Tibial artery (tissue), 4 donors: ENCODE results near the gene DNAJB7.
"Not testable (repeated sequence)": the region's sequence is repeated elsewhere in the genome, so short reads cannot be mapped to it uniquely, and the experiment has no call there.

Source experiments
- DNase-seq, 2 donors: peaks; one replicate each; pipeline ENCODE4 v3.0.0-alpha.2; 2019
- H3K27ac ChIP-seq, 2 donors: fragments of 200-600 bp; sonication (generic) in 1 of 2; 1 replicate in 1 of 2; 2 replicates in 1 of 2; pipeline ENCODE4 v1.5.1; 2018 to 2019; ENCODE audit warnings: mild to moderate bottlenecking in 1 of 2
- H3K27me3 ChIP-seq, 2 donors: fragments of 200-600 bp; sonication (generic) in 1 of 2; one replicate each; pipeline versions ENCODE4 v1.5.1 to v1.6.0; 2016 to 2019
- H3K36me3 ChIP-seq, 3 donors: fragments of 200-600 bp; sonication (generic) in 2 of 3; one replicate each; pipeline ENCODE4 v1.5.1; 2016 to 2019; ENCODE audit warnings: mild to moderate bottlenecking in 2 of 3
- H3K4me1 ChIP-seq, 4 donors: fragments of 200-600 bp; sonication (generic) in 2 of 4; 1 replicate in 3 of 4; 2 replicates in 1 of 4; pipeline ENCODE4 v1.5.1; 2016 to 2019
- H3K4me3 ChIP-seq, 2 donors: fragments of 200-600 bp; sonication (generic) in 1 of 2; 1 replicate in 1 of 2; 2 replicates in 1 of 2; pipeline ENCODE4 v1.5.1; 2018 to 2019; ENCODE audit warnings: mild to moderate bottlenecking in 2 of 2
- H3K9me3 ChIP-seq, 3 donors: fragments of 200-600 bp; sonication (generic) in 1 of 3; one replicate each; pipeline ENCODE4 v1.5.1; 2016 to 2019
- CTCF ChIP-seq, 2 experiments: fragments of 200-600 bp in 1 of 2; fragments of 450-650 bp in 1 of 2; IDR thresholded peaks; one replicate each; pipeline ENCODE4 v1.5.1; 2017 to 2019; ENCODE audit warnings: antibody characterized with exemption in 2 of 2, mild to moderate bottlenecking in 1 of 2, moderate library complexity in 1 of 2
- intact Hi-C: fragments of 100-400 bp; cut with DNase I; formaldehyde crosslinking; loops from one replicate; pipeline ENCODE4 v1.15.0; 2023; ENCODE audit warnings: low total_unique reads

The DNAJB7 gene

GRCh38 chr22:40889116-40889515 is 27.2 kb upstream of the DNAJB7 start:
- Histone ChIP-seq H3K36me3 (peaks cover 30 to 87% (median 66%) of the 10 kb centered on the region in 3 donors), H3K4me1 (no peaks in the 10 kb centered on the region), H3K27me3 (no peaks in the 10 kb centered on the region), H3K27ac (no peak overlapping the region), H3K4me3 (no peak overlapping the region), H3K9me3 (no peaks in the 10 kb centered on the region)
- intact Hi-C loops = no loop called here
- no peak for DNase-seq
- no peak for TF ChIP-seq CTCF (IDR thresholded peaks at IDR 0.05)

- Histone ChIP-seq H3K27me3 (no peaks in the 10 kb centered on the region), H3K36me3 (peaks cover 15 to 51% (median 28%) of the 10 kb centered on the region in 3 donors), H3K27ac (no peak overlapping the region), H3K4me3 (no peak overlapping the region), H3K4me1 (no peaks in the 10 kb centered on the region), H3K9me3 (no peaks in the 10 kb centered on the region)
- no peak for DNase-seq
- intact Hi-C loops = no loop called here
- no peak for TF ChIP-seq CTCF (IDR thresholded peaks at IDR 0.05)
These were observed 17.0 kb upstream of the DNAJB7 start for GRCh38 chr22:40878922-40879321.

- Histone ChIP-seq H3K27me3 (no peaks in the 10 kb centered on the region), H3K27ac (no peak overlapping the region), H3K36me3 (peaks cover 12 to 45% (median 20%) of the 10 kb centered on the region in 3 donors), H3K4me3 (no peak overlapping the region), H3K9me3 (no peaks in the 10 kb centered on the region), H3K4me1 (no peaks in the 10 kb centered on the region)
- no peak for TF ChIP-seq CTCF (IDR thresholded peaks at IDR 0.05)
- DNase-seq = no peak
- intact Hi-C loops = no loop called here
These were observed 15.6 kb upstream of the DNAJB7 start for GRCh38 chr22:40877488-40877887.

- no peak for TF ChIP-seq CTCF (IDR thresholded peaks at IDR 0.05)
- DNase-seq = no peak
- H3K27ac ChIP-seq = no peak overlapping the region
- no peaks in the 10 kb centered on the region for H3K27me3 ChIP-seq
- H3K9me3 ChIP-seq = no peaks in the 10 kb centered on the region
- H3K4me3 ChIP-seq = no peak overlapping the region
- intact Hi-C loops = no loop called here
- H3K4me1 ChIP-seq = no peaks in the 10 kb centered on the region
- peaks cover 7 to 44% (median 14%) of the 10 kb centered on the region in 3 donors for H3K36me3 ChIP-seq
These were observed 15.0 kb upstream of the DNAJB7 start for GRCh38 chr22:40876907-40877306.

GRCh38 chr22:40875111-40875510 is 13.2 kb upstream of the DNAJB7 start:
- no peak for TF ChIP-seq CTCF (IDR thresholded peaks at IDR 0.05)
- intact Hi-C loops = no loop called here
- no peaks in the 10 kb centered on the region for H3K27me3 ChIP-seq
- DNase-seq = no peak
- H3K4me3 ChIP-seq = no peak overlapping the region
- peaks cover 8 to 52% (median 22%) of the 10 kb centered on the region in 3 donors for H3K36me3 ChIP-seq
- H3K4me1 ChIP-seq = no peaks in the 10 kb centered on the region
- H3K27ac ChIP-seq = no peak overlapping the region
- H3K9me3 ChIP-seq = no peaks in the 10 kb centered on the region

- DNase-seq = no peak
- Histone ChIP-seq H3K9me3 (no peaks in the 10 kb centered on the region), H3K36me3 (peaks cover 13 to 56% (median 22%) of the 10 kb centered on the region in 3 donors), H3K27me3 (no peaks in the 10 kb centered on the region), H3K27ac (no peak overlapping the region), H3K4me1 (no peaks in the 10 kb centered on the region), H3K4me3 (no peak overlapping the region)
- TF ChIP-seq CTCF (IDR thresholded peaks at IDR 0.05) = no peak
- intact Hi-C loops = no loop called here
These were observed 12.1 kb upstream of the DNAJB7 start for GRCh38 chr22:40874016-40874415.

GRCh38 chr22:40868379-40868778 is 6.5 kb upstream of the DNAJB7 start:
- intact Hi-C loops, H3K9me3 ChIP-seq, DNase-seq, H3K4me1 ChIP-seq, H3K27me3 ChIP-seq, H3K4me3 ChIP-seq, H3K27ac ChIP-seq: not testable (repeated sequence)
- peaks cover 11 to 40% (median 13%) of the 10 kb centered on the region in 3 donors for H3K36me3 ChIP-seq
